Limb (tissue), 2 donors: Measurements from ENCODE around the gene ELL2.
A peak's percentile ranks its signal among the peaks of the same experiment; 100 is the strongest.

Source experiments
- DNase-seq, 2 donors: peaks; one replicate each; pipeline ENCODE4 v3.0.0-alpha.2; 2016; ENCODE audit errors: extremely low spot score in 2 of 2

ELL2 gene

DNA sequence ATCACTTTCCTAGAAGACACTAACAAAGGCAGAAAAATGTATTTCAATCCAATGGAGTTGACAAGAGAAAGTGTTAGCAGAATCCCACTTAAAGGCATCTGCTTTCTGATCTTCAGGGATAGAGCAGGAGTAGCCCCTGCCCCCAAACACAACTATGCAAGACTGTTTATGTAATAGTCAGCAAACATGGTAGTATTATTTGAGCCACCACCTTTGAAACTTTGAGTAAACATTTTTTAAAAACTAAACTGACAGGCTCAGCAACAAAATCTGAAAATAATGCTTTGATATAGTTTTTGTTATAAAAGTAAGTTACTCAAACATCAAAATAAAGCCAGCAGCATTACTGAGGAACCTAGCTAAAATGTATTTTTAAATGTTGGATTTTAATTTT is 4.8 kb downstream of the ELL2 start:
- no peak for DNase-seq

DNA sequence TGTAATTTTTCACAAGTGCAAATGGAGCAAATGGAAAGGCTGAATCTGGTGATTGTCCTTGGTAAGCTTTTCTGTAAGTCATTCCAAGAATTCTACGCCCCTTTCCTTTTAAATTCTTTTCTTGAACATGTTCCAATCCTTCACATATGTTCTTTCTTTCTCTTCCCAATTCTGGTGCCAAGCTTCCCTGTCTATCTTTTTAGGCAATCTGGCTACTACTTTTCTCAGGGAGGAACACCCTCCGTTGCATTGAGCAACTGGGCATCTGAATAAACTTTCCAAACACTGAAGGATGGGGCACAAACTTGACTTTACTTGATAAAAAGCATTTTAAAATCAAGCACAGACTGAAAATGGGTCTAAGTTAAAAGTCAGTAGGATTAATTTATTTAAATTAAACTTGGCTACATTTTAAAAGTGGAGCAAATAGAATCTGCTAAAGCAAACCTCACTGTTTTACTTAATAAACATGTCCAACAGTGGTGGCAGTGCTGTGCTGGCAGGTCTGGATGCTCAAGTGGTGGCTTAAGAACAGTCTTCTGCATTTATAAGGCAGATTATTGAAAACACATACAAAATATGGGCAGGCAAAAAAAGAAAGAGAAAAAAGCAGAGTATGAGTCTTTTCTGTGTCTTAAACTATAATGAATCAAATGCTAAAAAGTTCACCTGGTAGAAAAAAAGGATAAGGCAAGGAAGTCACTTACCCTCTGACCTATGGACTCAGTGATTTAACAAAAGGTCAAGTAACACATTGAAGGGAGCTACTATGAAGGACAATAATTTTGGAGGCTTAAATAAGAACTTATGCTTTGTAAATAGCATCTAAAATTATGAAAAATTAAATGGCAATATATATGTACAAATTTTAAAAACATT is 5.4 kb downstream of the ELL2 start:
- peak in 1 of 2 donors; percentile 25 for DNase-seq

DNA sequence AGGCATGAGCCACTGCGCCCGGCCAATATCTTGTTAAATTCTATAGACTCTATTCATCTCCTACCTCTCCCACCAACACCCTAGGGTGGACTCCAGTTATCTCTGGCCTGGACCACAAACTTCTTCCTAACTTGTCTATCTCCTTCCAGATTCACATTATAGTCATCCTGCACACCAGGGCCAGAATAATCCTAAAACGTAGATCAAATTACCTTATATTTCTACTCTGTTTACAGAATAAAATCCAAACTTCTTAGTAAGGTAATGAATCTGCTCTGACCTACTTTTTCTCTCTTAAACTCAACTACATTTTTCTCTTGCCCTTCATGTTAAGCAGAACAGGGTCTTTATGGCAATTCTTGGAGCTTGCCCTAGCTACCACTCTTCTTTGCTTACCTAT is 6.9 kb downstream of the ELL2 start:
- no peak for DNase-seq

DNA sequence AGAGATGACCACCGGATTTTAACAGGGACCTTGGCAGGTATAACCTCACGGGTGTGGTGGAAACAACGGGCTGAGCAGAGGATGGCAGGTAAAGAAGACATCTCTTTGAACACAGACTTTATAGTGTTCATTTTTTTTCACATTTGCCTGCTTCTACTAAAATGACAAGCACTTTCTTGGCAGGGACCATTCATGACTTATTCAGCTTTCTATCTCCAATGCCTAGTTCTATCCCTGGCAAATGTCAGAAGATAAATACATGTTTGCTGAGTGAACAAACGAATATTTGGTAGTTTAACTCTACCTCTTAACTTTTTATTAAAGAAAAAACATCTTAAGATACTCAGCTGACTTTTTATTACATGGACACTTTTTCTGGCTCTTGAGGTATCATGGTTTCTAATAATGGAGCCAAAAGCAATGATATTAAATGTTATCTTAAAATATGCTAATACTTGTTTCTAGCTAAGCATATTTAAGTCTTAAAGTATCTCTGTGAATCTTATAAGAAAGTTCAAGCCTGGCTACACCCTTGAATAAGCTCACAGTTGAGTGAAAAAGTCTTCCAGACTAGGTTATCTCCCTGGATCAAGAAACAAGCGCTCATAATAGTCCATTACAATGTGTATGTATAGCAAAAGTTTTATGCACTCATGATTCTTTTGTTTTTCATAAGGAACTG is 8.5 kb downstream of the ELL2 start:
- DNase-seq: no peak

DNA sequence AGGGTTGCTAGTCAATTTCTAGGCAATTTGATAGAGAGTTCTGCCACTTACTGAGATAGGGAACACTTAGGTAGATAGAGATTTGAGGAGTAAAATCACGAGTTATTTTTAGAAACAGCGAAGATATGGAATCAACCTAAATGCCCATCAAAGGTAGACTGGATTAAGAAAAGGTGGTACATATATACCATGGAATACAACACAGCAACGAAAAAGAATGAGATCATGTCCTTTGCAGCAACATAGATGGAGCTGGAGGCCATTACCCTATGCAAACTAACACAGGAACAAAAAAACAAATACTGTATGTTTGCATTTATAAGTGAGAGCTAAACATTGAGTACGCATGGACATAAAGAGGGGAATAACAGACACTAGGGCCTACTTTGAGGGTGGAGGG is 9.7 kb downstream of the ELL2 start:
- no peak for DNase-seq

DNA sequence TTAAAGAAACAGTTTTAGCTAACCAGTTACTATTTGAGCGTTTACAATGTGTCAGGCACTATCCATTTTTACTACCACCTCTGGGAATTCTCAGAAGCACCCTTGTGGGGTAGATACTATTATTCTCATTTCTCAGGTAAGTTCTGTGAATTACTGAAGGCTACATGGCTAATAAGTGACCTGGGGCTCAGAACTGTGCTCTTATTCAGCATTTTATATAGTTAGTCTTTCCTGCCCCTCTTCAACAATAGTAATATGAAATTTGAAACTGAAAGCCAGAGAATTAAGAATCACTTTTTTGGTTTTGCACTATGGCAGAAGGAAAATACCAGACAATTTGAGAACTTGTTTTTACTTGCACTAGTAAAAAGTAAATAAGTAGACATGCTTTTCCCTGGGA is 11.8 kb downstream of the ELL2 start:
- no peak for DNase-seq

DNA sequence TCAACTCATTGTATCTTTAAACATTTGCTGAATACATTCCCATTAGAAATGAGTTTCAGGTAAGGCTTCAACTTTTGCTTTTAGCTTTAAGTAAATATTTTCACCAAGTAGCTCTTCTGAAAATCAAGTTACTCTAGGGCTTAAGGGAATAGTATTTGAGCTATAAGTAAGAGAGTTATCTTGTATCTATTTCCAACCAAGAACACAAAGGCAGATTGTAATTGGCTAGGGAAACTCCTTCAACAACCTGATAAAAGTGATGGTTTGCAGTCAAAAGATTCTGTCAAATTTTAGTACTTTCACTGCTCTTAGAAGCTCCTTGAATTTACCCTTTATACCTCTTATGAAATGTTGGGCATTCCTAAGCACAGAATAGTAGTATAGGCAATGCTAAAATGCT is 13.0 kb downstream of the ELL2 start:
- DNase-seq: no peak

DNA sequence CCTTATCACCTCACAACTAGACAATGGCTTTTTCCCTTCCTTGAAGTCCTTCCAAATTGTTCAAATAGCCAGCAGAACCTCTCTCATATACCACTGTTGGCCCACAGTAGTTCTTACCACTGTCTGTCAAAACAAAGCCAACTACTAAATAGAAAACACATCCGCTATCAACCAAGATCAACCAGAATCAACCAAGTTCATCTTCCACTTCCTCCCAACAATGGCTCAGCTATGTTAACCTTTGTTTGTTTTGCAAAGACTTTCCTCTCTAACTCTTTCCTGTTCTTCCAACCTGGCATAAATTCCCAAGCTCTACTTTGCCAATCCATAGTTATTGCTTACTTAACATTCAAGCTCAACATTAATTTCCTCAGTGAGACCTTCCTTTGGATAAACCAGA is 15.2 kb downstream of the ELL2 start:
- DNase-seq: no peak

DNA sequence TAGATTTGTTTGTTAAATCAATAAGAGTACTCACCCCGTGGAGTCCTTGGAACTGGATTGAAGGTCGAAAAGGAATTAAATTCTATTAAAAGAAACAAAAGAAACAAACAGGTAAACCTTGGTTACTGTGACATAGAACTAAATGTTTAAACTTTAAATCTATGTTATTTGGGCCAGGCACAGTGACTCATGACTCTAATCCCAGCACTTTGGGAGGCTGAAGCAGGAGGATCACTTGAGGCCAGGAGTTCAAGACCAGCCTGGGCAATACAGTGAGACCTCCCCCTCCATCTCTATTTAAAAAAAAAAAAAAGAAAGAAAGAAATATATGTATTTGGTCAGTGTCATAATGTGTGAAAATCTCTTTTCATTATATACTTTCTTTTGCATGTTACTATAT is 18.7 kb downstream of the ELL2 start:
- no peak for DNase-seq

DNA sequence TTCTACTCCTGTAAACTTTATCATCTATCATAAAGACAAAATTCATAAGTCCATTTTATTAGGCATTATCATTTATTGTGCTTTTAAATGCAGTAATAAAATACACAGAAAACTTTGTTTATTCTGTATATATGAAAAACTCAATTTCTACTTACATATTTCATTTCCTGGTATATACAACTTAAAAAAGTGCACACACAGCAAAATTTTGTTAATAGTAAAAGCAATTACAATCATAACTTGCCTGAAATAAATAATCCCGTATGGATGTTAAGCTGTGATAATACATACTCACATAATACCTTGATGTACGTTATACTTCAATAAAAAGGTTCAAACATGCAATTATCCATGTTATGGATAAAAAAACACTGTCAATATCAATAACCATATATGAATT is 19.2 kb downstream of the ELL2 start:
- no peak for DNase-seq

DNA sequence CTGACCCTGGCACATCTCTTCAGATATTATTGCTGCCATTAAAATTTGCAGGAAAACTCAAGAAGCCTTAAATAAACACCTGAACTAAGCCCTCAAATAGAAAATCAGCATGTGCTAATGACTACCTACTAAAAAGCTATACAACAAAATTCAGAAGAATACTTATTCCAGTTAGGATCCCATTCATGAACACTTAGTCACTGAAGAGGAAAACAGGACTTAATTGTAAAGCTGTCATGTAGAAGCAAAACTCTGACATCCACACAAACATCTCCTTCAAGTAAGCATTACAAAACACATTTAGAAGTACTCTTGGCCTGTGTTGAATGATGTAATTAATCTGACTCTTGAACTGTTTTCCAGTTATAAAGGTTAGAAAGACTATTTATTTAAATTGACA is 19.9 kb downstream of the ELL2 start:
- no peak for DNase-seq

DNA sequence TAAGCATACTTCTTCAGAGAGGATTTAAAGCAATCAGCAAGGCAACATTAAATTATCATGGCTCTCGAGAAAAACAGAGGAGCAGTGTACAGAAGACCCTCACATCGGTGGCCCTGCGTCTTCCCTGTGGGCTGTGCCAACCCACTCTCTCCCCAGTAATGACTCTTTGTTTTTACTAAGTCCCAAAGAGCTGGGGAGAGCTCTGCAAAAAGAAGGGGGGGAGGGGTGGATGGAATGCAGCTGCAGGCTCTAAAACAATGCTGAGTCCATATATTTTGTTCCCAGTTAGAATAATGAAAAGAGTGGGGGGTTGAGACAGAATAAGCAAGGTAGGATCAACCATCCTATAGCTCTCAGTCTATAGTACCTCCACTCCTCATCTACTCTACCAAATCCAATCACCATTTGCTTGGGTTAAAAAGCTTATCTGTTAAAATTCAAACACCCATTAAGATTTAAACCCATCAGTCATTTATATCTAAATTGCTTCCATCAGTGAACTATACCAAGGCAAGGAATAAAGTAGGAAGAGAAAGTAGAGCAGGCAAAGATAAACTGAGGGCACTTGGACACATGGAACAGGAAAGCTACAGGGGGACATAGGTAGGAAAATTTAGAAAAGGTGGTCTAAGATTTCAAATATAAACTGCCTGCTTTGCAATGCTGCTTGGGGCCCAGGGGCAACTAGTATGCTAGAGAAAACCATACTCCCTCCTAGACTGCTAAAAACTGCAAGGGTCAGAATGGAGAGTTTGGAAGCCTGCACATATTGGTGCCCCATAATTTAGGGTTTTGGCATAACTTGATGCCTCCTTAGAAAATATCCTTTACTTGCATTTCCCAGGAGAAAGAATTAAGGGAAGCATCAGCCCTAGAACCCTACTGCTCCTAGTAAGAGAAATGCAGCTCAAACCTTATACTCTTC is 20.6 kb downstream of the ELL2 start:
- no peak for DNase-seq

DNA sequence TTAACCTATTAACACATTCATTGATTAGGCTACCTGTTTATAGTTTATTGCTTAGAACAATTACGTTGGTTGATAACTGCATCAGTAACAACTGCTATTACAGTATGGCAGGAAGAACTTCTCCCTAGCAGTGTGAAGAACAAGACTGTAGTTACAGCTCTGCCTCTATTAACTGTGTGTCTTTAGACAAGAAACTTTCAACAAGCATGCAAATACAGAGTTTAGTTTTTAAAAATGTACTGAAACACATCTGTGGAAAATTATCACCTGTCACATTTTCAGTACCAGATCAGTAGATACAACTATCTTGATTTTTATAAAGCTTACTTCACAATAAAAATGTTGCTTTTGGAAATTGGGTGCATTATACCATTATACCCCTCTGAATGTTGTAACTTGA is 22.2 kb downstream of the ELL2 start:
- no peak for DNase-seq

DNA sequence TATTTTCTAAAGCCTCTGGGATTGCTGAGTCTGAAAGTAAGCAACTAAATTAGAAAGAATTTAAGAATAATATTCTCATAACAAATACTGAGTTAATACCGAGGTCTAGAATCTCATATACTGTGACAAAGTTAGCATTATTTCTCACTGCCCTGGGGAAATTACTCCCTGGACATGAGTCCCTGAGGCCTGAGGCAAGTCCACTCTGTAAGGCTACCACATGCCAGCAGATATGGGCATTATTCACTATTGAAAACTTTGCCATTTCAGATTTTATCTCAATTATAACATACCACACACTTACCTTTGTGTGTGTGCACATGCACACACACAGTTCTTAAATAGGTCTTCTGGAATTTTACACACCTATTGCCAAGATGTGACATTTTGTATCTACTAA is 22.9 kb downstream of the ELL2 start:
- no peak for DNase-seq

DNA sequence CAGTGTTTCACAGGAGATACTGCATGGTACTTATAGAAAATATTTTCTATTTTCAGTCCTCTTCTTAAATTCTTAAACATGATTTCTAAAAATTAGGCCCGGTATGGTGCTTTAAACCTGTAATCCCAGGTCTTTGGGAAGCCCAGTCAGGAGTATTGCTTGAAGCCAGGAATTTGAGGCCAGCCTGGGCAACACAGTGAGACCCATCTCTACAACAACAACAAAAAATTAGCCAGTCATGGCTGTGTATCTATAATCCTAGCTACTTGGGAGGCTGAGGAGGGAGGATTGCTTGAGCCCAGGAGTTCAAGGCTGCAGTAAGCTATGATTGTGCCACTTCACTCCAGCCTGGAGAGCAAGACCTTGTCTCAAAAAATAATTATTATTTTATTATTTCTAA is 23.3 kb downstream of the ELL2 start:
- no peak for DNase-seq

DNA sequence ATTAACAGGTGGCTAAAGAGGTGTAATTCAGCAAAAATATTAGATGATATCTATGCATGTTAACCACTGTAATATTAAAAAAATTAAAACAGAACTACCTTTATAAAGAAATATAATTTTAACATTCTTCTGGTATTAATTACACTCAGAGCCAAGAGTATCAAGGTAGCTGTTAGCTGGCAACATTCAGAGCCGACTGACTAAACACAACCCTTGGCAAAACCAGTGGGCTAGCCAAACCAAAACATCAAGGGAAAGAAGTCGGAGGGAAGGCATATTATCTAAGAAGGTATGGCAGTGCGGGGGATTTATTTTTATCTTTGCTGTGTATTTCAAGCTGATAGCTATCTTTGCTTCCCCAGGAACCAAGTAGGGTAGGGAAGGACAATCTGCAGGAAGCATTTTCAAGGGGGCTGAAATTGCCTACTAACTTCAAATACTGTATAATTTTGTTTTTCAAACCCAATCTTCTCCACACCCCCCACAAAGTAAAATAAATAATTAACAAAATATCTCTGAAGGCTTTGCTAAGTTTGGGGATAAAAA is 24.0 kb downstream of the ELL2 start:
- no peak for DNase-seq

DNA sequence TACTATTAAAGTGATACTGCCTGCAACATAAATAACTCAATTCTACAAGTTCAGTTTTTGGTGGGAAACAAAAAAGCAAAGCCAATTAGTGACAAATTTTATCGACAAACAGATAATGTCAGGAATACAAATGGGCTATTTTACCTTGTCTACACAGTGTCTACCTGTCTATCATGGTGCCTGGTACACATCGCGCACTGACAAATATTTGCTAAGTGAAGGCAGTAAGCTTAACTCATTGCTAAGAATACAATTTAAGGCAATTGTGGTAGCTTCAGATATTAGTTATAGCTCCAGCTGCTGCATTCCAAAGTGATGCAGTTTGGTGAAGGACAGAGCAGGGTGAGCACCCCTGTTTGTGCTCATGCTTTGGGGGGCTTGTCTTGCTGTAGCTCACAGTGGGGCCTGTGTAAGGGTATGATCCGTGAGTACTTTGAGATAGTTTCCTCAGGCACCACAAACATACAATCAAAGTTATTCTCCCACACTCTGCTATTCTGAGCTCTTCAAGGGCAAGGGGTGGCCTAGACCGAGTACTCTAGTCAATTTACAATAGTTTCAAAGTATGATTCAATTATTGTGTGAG is 24.7 kb downstream of the ELL2 start:
- DNase-seq: no peak

DNA sequence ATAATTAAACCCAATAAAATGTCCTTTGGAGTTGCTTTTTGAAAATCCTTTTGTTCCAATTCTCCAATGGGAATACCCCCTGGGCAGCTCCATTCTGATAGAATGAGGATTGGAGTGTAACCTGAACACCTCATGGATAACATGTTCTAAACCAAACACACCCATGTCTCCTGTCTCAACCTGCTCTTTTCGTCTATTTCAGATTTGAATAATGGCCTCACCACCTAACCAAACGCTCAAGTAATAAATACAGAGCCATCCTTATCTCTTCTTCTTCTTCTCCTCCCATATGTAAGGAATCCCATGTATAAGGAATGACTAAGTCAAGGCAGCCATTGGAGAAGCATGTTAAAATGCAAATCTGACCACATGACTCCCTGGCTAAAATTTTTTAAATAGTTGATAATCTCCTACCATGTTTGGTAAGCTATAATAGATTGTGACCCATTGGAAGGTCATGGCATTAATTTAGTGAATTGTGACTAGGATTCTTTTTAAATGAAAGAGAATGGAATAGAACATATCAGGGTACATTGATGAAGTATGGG is 26.0 kb downstream of the ELL2 start:
- DNase-seq: no peak

DNA sequence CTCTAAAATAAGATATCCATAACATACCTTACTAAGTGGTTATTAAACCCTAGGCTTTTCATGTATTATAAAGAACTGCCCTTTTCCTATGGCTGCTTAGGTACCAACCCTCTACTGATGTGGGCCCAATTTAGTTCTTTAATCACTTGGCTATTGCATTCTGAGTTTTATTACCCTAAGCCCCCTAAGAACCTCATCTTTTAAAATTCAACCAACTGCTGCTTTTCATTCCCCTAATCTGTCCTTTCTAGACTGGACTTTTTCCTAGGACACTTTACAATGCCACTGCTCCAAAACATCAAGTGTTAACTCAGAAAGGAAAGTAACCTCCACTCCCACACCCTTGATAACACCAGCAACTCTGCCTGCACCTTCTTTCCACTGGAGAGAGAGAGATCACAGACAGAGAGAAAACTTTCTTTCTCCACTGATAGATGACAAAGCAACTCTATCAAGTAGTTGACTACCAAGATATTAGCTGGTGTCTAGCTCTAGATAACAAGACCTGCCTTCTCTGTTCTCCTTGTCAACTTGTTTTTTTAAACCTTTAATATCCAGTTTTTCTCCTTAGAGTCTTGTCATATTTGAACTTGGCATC is 27.3 kb downstream of the ELL2 start:
- DNase-seq: no peak

DNA sequence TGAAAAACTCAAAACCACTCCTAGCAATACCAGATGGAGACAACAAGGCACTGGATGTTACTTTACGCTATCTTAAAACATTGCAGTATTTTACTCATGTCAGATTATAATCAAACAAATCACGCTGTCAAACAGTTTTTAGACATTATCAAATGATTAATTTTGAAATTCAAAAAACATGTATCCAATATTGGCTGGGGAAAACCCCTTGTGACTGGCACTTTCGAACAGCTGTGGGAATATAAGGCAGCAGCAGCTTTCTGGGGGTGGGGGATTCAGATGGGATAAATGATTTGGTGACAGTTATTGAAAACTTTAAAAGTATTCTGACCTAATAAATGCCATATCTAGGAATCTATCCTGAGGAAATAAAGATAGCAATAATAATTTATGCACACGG is 28.7 kb downstream of the ELL2 start:
- DNase-seq: no peak
